NCI-H345 (cell line): Measurements from ENCODE around the gene PCGF3.
"Not testable (repeated sequence)": the region's sequence is repeated elsewhere in the genome, so short reads cannot be mapped to it uniquely, and the experiment has no call there.

Source experiments
- DNase-seq: peaks from one replicate; lab custom pipeline; 2025; lab: John Stamatoyannopoulos, UW

The PCGF3 gene

DNA sequence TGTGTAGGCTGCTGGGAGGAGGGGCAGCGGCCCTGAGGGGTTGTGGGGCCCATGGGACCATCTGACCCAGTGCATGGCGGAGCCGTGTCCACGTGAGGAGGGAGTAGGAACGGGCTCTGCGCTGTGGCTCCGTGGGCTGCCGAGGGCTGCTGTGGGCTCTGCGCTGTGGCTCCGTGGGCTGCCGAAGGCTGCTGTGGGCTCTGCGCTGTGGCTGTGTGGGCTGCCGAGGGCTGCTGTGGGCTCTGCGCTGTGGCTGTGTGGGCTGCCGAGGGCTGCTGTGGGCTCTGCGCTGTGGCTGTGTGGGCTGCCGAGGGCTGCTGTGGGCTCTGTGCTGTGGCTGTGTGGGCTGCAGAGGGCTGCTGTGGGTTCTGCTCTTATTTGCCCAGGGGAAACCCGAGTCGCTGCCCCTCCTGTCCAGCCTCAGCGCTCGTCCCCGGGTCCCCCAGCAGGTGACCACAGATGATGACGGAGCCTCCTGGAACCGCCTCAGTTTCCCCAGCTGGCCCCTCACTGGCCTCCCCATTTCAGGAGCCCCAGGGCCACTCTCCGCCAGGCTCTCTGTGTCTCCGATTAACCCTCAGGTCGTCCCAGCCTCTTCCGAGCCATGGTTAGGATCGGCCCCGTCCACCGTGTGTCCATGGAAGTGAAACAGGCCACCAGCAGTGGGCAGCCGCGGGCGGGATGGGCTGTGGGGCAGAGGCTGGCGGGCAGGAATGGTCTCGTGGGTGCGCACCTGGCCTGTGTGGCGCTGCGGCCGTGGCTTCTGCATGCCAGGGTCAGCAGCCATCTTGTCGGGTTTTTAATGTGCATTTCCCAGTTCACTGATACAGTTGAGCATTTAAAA is 20.0 kb downstream of the PCGF3 start:
- DNase-seq = no peak

GRCh38 chr4:726235-726787 is 20.7 kb downstream of the PCGF3 start:
- no peak for DNase-seq

GRCh38 chr4:726838-727237 is 21.2 kb downstream of the PCGF3 start:
- DNase-seq = no peak

DNA sequence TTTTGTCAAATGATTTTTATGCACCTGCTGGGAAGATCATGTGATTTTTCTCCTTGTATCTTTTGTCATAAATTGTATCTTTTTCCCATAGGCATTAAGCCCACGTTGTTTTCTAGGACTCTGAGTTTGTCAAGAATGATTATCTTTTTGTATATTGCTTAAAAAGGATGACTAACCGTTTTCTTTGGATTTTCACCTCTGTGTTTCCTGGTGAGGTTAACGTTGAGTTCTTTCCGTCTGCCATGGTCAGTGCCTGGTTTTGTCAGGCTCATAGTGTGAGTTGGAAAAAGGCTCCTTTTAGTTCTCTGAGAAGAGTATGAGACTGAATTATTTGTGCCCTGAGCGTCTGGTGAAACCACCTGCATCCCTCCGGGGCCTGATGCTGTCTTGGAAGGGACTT is 21.9 kb downstream of the PCGF3 start:
- DNase-seq = no peak

DNA sequence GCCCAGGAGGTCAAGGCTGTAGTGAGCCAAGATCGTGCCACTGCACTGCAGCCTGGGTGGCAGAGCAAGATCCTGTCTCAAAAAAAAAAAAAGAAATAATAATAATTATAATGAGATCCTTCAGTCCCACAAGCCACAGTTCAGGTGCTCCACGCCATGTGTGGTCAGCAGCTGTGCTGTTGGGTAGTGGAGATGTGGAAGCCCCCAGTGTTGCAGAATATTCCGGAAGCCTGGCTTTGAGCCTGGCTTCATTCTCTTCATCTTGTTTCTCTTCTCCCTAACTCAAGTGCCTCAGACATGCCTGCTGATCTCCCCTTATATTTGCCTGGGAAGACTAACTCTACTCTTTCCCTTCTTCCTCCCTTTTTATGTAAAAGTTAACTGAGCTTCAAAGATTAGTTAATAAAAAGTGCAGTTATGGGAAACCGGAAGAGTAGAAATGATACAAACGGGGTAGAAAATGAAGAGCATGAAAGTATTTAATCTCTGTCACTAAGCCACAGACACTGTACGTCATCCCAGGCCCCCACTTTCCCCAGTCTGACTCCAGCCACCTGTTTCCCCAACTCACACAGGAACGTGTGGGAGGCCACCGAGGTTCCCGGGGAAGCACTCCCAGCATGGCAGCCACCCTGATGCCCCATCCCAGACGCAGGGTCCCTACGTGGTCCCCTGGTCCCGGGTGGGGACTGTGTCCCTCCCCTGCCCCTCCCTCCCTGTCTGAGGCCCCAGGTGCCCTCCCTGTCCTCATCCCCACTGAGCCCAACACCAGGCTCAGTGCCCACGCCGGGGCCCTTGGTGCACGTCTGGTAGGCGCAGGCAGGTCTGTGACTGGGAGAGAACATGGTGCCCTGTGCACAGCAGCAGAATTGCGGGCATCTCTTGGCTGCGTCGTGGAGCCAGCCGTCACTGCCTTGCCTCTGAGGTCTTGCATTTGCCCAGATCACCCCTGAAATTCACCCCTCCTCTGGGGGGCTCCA is 24.0 kb downstream of the PCGF3 start:
- DNase-seq = no peak

GRCh38 chr4:730511-730910 is 24.9 kb downstream of the PCGF3 start:
- DNase-seq = no peak

- DNase-seq = not testable (repeated sequence)
Measured at GRCh38 chr4:730946-731904, 25.6 kb downstream of the PCGF3 start.

GRCh38 chr4:731954-732353 is 26.3 kb downstream of the PCGF3 start:
- not testable (repeated sequence) for DNase-seq

- no peak for DNase-seq
Measured at GRCh38 chr4:732486-732885, 26.9 kb downstream of the PCGF3 start.

GRCh38 chr4:732911-733630 is 27.4 kb downstream of the PCGF3 start:
- DNase-seq = no peak

- DNase-seq = no peak
Measured at GRCh38 chr4:733631-733980, 28.0 kb downstream of the PCGF3 start.

DNA sequence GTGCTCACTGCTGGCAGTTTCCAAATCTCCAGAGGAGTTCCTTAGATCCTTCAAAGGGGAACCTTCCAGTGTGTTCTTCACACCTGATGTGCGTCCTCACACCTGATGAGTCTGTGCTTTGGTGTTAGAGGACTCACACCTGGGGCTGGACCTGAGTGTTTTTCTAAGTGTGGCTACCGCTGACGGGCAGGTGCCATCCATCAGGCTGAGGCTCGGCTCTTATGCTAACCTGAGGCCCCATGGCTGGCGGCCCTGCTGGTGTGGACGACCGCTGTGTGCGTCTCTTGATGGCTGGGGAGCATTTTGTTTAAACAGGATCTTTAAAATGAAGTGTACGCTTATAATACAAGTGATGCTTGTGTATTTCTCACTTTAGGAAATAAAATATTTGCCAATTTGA is 28.4 kb downstream of the PCGF3 start:
- no peak for DNase-seq

DNA sequence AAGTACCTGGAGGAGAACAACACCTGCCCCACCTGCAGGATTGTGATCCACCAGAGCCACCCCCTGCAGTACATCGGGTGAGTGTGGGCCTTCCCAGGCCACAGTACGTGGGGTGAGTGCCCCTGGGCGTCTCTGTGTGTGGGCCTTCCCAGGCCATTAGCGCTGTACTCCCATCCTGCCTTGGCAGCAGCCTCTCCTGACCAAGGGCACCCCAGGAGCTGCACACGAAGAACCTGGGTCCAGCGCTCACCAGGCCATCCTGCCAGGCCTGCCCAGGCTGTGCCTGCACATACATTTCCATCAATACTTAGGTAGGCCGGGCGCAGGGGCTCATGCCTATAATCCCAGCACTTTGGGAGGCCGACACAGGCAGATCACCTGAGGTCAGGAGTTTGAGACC is 29.3 kb downstream of the PCGF3 start:
- DNase-seq = no peak

- DNase-seq = no peak
Measured at GRCh38 chr4:735583-735982, 30.0 kb downstream of the PCGF3 start.

DNA sequence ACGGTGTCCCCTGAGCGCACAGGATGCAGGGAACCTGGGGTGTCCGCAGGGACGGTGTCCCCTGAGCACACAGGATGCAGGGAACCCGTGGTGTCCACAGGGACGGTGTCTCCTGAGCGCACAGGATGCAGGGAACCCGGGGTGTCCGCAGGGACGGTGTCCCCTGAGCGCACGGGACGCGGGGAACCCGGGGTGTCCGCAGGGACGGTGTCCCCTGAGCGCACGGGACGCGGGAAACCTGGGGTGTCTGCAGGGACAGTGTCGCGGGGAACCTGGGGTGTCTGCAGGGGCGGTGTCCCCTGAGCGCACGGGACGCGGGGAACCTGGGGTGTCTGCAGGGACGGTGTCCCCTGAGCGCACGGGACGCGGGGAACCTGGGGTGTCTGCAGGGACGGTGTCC is 30.9 kb downstream of the PCGF3 start:
- DNase-seq = not testable (repeated sequence)

DNA sequence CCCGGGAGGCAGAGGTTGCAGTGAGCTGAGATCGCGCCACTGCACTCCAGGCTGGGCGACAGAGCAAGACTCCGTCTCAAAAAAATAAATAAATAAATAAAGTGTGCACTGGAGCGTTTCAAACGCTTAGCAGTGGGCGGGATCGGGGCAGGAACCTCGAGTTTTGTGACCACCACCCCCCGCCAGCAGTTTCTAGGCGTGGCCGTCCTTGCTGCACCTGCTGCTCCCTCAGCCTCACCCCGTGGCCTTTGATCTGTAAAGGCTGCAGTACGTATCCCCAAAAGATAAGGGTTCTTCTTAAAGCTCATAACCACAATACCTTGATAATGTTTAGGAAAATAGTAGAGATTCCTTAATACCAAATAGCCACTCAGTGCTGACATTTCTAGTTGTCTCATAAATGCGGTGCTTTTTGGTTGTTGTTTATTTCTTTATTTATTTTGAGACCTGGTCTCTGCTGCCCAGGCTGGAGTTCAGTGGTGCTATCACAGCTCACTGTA is 33.2 kb downstream of the PCGF3 start:
- no peak for DNase-seq

GRCh38 chr4:739569-739968 is 33.9 kb downstream of the PCGF3 start:
- DNase-seq = no peak

- DNase-seq = no peak
Measured at GRCh38 chr4:740011-740410, 34.4 kb downstream of the PCGF3 start.

DNA sequence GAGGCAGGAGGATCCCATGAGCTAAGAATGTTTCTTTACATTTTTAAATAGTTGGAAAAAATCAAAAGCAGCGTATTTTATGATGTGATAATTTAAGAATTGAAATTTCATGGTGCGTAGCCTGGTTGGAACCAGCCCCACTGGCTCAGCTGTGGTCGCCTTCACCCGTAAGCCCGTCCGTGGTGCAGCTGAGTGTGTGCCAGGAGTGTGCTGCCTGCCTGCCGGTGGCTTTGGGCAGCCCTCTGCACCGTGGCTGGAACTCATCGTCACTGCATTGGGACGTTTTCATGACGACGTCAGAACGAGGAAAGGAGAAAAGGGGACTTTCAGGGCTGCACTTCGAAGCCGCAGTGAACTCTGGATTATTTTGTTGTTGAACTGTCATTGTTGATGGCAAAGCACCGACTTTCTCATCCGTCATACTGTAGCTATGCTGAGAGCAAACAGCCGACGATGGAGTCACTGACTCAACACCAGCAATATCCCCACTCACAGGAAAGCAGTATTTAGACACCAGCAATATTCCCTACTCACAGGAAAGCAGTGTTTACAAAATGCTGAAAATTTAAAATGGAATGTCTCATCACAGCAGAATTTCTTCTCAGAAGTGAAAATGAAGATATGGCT is 35.1 kb downstream of the PCGF3 start:
- DNase-seq = no peak

DNA sequence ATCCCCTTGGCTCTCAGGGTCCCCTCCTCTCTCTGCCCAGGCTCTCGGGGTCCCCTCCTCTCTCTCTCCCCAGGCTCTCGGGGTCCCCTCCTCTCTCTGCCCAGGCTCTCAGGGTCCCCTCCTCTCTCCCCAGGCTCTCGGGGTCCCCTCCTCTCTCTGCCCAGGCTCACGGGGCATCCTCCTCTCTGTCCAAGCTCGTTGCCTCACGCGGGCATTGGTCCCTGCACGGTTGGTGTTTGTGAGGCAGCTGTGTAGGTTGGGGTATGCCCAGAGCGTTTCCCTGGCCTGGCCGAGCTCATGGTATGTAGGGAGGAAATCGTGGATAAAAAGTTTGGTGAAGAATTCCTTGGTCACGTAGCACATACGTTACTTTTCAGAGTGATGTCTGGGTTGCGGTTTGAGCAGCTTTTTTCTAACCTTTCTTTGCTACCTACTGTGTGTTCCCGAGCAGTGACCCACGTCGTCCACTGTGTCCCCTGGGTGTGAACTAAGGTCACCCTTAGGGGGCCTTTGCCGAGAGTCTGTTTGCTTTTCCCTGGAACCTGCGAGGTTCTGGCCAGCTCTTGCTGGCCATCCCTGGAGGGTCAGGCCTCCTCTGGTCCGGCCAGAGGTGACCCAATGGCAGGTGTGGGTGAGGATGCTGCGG is 36.6 kb downstream of the PCGF3 start:
- DNase-seq = no peak
